HG03039 (cell line): ENCODE measurements around the gene USP46.

ENCODE experiments used
- ATAC-seq: cut with Tn5 transposase; IDR thresholded peaks from one replicate; pipeline ENCODE4 v1.9.1; 2021; ENCODE audit warnings: mild to moderate bottlenecking, moderate library complexity; ENCODE audit not compliant: unreplicated experiment

USP46 gene

DNA sequence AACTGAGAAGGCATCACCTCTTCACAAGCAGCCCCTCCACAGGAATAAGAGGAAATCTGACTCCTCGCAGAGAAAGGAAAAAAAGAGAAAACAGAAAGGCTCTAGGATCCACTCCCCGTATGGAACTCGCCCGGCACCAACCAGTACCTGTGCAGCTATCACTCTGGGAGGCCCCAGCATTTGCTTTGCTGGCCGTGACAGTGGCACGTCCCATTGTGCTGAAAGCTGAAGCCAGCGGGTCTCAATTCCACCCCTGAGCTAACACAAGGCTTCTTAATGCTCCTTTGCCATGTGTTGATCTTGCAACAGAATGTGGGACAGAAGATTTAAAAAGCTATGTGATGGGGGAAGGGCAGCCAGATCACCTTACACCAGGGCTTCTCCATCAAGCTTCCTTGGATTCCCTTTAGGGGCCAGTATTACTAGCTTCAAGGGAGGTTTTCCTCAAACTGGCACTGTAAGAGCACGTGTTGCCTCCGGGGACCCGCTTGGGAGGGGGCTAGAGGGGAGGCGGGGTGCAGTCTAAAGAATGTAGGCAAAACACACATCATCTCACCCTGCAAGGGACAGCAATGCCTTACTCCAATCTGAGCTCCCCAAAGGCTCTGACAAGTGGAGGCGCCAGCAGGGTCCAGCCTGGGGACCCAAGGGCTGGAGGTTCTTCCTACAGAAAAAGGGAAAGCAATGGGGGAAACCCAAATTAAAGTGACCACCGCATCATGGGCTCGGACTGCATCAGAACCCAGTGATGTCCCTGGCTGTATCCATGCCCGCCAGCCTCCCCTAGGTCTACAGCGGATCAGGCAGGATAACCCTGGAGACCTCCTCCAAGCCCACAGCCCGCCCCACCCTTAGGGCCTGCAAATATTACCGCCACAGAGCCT is 1.2 kb downstream of the USP46 start:
- no peak for ATAC-seq

DNA sequence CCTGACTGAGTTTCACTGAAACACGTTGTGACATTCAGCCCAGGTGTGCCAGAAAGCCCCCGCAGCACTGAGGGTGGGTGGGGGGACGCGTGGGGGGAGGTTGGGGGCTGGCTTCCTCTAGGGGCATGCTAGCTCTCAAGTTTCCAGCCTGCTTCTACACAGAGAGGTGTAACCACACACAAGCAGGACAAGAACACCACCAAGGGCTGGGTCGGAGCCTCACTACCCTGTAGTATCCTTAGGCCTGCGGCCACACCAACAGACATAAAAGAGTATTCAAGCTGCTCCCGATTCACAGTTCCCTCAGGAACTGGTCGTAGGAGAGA is 1.8 kb downstream of the USP46 start:
- no peak for ATAC-seq

DNA sequence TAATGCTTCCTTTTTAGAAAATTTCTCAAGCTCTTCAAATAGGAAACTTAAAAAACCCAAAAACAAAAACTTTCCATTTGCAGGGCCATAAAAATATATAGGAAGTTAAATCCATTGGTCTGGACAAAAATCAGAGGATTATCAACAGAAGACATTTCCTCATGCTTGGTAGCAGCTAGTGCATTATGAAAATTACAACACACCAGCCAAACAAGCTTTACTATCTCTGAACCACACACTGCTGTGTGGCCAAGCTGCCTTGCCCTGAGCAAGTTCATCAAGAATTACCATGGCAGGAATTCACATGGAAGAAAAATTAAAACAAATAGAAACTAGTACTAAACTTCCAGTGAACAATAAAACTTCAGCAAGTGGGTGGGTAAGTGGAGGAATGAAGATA is 3.6 kb downstream of the USP46 start:
- no peak for ATAC-seq

DNA sequence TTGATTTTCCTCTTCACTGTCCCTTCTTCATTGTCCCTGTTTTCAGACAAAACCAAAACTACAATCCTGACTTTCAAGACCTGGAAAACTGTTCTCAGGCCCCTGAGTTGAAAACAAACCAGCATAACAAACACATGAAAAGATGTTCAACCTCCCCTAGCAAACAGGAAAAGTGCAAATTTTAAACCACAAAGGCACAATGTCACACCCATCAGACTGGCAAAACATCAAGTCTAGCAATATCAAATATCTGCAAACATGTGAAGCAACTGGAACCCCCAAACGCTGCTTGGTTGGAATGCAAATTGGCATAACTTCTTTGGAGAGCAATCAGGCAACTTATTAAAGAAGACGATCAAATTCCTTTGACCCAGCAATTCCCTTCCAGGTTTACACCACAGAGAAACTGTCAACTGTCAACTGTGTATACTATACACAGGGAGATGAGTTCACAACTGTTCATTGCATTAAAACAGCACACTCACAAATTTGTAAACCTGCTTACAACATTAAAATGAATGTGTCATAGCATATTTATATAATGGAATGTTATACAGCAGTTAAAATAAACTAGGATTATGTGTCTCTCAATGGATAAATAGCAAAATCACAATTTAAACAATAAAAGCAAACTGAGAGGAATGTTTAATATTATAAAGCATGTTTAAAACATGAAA is 7.0 kb downstream of the USP46 start:
- no peak for ATAC-seq

DNA sequence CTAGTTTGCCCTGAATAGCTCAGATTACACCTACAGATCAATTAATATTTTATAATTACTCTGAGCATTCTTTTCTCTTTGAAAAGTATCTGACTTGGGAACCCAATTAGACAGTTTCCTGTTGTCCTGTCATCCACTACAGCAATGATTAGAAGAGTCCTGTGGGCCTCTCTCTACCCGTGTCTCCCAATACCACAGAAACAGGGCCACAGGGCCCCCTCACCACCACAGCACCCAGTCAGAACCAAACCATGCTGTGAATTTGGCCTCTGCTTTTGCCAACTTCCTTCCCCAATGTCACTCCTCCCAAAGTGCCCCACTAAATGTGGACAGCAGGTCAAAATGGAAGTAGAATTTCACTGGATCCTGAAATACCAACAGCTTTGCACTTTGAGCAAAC is 10.3 kb downstream of the USP46 start:
- no peak for ATAC-seq

DNA sequence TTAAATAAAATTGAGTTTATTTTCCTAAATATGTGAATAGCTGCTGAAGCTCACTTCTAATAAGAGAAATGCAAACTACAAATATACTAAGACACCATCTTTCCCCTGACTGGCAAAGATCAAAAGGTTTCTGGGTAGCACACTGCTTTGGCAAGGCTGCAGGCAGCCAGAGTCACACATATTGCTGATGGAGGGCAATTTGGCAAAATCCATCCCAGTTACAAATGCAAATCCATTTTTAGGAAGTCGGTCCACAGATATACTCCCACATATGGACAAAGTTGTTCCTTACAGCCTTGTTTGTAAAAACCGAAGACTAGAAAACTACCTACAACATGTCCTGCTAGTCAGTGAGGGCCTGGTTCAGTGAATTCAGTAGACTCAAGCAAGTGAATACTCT is 12.4 kb downstream of the USP46 start:
- ATAC-seq: no peak

DNA sequence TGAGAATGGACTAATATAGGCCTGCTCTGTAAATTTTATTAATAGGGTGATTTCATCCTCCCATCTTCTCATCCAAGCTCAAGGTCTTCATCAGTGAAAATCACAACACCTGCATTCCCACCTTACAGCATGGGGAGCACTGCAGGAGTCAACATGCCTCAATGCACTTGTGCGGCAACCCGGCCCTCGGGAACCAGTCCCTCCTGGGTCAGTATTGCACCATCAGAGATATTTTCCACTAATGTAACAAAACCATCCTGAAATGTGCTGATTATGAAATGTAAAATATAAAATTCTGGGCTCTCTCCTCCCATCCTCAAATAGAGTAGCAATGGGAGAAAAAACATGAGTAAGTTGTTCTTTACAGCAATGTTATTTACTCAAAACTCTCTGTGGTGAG is 13.0 kb downstream of the USP46 start:
- no peak for ATAC-seq

DNA sequence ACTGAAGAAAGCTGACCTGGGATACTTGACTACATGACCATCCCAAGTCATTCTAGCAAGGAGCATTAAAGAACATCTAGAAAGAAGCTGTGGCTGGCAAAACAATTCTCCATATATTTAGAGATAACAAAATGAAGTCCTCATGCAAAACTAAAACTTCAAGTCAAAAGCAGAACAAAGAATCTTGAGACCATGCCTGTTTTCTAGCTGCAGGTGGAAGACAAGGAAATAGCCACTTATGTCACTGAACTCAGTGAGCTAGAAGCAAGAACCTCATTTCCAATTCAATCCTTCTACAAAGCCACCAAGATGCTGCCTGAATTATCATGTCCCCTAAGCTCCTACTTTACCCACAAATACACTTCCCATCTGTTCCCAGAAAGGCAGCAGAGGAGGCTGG is 13.8 kb downstream of the USP46 start:
- no peak for ATAC-seq

DNA sequence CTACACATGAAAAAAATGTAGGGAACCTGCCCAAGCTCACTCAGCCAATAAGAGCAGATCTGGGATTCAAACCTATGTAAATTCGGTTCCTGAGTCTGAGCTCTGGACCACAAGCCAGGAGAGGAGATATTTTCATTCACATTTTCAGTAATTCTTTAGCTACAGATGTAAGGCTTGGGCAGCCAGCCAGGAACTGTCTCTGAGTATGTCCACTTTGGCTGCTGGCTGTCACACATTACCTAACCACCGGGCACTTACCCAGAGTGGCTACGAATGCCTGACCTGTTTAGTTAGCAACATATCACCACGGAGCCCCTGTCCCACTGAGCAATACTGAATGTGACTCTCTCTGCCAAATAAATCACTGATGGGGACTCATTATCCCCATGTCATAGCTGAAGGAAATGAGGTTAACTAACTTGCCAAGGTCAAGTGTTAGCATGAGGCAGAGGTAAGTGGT is 15.3 kb downstream of the USP46 start:
- ATAC-seq: no peak

DNA sequence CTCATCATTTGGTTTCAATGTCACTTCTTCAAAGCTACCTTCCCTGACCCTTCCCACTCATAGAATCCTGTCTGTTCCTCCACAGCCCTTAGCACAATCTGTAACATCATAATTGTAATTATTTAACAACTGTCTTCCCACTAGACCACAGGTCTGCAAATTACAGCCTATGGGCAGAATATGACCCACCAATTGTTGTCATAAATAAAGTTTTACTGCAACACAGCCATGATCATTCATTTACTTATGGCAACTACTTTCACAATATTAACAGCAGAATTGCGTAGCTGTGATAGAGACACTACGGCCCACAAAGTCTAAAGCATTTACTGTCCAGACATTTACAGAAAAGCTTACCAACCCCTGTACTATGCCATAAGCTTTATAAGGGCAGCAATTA is 15.9 kb downstream of the USP46 start:
- ATAC-seq: no peak

DNA sequence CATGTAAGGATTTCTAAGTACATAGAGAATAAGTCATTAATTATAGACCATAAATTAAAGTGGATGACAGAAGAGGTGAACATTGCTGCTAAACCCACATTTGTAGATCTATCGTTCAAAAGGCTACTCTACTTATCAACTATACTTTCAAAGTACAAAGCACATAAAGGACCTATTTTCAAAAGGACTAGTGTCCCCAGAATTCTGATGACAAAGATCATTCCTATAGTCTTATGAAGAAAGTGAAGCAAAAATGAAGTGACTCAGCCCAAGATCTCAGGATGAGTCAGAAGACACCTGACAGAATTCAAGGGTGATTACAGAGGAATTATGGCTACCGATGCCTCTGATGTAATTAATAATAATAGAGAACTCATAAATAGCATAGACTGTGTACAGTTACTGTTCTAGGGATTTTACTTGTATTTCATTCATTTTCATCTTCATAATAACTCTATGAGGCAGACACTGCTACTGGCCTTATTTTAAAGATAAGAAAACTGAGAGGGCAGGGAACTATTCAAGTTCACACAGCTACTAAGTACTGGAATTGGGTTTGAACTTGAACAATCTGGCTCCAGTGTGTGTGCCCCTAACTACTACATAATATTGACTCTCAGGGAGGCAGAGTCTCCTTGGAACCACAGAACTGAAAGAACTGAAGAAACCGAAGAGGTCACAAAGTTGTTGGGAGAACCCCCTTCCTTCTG is 17.1 kb downstream of the USP46 start:
- peak; percentile 81 for ATAC-seq

DNA sequence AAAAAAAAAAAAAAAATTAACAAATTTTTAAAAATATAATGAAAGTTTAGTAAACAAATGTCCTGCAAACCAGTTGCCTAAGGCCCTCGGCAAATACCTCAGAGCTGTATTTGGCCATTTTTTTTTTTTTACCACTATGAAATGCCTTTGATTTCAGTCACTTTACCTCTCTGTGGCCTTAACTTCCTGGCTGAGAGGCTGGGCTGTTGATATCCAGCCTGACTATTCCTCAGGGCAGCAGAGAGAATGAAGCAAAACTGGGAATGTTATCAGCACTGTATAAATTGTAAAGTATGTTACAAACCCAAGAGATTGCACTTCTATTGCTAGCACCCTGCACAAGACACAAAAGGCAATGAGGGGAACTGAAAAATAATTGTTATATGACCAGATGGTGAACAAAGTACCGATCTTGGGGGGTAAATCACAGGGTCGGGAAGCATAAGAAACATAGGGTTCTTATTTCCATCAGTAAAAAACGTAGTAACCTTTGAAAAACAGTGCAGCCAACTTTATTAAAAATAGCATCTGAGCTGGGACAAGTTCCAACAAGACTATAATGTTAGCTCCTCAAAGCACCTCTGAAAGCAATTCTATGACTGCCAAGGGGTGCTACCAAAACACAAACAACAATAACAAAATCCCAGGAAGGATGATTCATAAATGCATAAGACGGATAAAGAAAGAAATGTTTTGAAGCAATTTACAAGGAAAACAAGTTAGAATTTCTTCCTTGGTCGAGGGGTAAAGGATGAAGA is 18.1 kb downstream of the USP46 start:
- no peak for ATAC-seq

DNA sequence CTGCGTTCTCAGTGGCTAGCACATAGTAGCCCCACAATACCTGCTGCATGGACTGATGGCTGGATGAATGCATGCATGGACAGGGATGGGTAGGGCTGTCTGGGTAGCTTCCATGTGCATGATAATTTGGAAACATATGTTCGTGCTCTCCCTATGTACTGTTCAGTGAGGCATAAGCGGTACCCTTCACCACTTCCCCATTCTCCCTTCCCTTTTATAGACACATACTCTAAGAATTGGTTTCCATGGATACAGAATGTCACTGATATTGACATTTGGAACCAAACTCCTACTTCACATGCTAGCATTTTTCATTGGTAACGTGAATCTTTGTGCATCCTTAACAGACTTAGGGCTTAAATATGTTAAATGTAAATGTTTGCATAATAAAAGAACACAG is 20.4 kb downstream of the USP46 start:
- peak; percentile 37 for ATAC-seq

DNA sequence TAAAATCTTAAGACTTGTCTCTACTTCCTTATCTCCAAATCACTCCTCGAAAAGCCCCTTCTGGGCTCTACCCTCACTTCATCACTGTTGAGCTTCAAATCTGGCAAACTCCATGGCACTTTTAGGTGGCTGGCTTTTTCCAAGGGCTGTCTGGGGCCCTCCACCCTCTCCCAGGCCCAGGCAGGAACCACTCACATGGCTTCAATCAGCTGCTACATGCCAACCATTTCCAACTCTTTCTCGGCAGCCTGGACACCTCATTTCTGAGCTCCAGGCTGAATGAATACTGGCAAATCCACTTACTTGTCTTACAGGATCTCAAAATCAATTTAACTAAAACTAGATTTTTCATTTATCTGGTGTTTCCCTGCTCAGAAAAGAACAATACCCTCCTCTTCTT is 22.0 kb downstream of the USP46 start:
- ATAC-seq: no peak

DNA sequence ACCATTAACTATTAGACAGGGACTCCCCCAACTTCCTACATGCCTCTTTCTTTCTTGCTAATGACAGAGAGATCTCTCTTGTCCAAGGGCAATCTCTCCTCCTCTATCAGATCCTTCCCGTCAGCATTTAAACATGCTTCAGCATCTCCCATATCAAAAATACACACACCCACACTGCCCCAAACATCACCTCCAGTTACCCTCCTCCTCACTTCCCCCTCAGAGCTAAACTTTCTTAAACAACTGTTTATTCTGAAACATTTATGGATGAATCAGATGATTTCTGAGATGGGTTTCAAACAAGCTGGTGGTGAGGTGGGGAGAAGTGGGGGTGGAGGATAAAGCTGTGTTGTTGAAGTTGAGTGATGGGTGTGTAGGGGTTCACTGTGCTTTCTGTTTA is 23.5 kb downstream of the USP46 start:
- no peak for ATAC-seq

DNA sequence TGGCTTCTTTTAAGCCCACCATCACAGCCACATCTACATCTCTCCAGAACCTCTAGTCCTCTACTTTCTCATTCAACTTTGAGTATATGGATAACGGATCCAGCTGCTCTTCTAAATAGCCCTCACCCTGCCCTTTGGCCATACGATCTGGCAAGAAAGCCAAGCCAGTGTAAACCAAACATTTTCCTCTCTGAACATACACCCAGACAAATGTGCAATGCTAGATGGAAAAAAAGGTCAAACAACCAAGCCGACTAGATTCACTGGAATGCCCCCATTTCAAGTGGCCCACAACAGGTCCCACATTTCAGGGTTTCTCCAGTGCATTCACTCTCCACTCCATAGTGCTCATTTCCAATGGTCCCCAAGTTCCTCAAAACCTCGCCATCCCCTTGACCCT is 24.0 kb downstream of the USP46 start:
- ATAC-seq: no peak

DNA sequence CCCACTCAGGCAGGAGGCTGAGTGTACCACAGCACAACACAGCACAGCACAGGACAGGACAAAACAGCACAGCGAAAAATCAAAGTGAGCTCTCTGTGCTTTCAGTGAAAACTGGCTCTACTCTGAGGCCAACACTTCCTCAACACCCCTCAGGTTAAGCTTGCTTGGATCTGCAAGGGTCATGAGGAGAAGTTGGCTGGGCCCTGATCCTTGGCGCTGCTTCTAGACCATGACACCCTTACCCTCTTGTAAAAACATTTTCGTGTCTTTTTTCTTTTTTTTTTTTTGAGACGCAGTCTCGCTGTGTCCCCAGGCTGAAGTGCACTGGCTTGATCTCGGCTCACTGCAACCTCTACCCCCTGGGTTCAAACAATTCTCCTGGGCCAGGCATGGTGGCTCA is 25.3 kb downstream of the USP46 start:
- ATAC-seq: no peak

DNA sequence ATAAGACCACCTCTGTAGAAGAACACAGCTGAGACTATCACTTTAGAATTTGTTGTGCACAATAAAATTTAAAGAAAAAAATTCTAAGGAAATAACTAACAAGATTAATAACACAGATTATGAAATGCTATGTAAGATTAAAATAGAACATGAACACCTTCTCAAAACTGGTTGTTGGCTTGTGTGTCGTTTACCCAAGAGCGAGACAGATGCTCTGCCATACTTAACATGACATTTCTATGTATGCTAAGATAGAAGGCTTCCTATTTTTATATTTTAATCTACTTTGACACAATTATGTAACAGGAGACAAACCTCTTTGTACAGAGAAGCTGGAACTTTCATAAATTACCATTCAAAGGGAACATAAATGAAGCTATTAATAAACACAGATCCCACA is 30.1 kb downstream of the USP46 start:
- ATAC-seq: no peak

DNA sequence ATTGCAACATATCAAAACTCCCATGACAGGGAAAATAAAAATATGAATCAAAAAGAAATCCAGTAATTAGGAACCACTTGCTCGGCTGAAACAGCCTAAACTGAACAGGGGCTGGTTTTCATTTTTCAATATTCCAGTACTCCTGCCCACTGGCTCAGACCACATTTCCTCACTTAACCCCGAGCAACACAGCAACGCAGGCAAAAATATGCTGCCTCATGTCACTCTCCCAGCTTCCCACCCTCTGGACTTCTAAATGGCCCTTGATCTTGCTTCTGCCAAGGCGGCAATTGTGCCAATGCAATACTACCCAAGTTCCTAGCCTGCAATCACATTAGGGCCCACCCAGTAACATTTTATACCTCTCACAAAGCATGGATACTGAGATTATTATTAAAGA is 30.6 kb downstream of the USP46 start:
- no peak for ATAC-seq

DNA sequence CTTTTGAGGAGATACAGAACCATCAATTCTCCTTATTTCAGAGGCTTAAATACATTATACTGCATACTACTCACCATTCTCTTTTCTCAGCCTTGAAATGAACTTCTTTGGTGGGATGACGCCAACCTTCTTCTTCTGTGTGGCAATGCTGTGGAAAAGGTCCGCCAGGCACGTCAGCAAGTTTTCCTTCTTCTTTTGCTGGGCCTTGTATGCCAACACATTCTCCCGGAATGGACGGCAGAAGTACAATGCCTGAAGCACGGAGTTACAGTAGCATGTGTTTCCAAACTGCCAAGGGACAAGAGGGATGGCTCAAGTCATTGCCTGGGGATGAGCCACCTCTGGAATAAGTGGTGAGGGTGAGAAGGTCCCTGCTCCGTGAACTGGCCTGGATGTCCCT is 31.2 kb downstream of the USP46 start:
- ATAC-seq: no peak

DNA sequence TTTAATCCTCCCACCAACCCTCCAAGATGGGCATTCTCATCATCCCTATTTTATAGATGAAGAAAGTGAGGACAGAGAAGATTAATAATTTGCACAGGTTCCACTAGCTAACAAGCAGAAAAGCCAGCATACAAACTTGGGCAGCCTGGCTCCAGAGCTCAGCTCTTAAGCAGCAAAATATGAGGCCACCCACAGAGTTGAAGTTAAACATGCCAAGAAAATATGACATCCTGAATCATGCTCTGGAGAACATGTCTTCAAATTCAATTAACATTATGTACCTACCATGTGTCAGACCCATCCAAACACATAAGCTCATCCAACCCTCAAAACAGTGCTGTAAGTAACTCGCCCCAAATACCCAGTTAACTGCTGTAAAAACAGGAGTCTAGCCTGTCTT is 33.9 kb downstream of the USP46 start:
- ATAC-seq: no peak
